NB4 (cell line): ENCODE results near the gene MAP4K2.

Experiments
- DNase-seq: peaks from one replicate; pipeline ENCODE4 v3.0.0; 2010; ENCODE audit warnings: low read depth
- H3K4me3 ChIP-seq: one replicate; pipeline ENCODE4 v1.5.1; 2011; ENCODE audit warnings: mild to moderate bottlenecking, low read depth, low read length, moderate library complexity
- CTCF ChIP-seq: IDR thresholded peaks from one replicate; pipeline ENCODE4 v1.5.1; 2012; ENCODE audit warnings: low read depth, low read length
- MAX ChIP-seq: IDR thresholded peaks from 2 replicates; pipeline ENCODE4 v1.6.1; 2011; ENCODE audit warnings: low read depth, low read length
- MYC ChIP-seq: IDR thresholded peaks from 2 replicates; pipeline ENCODE4 v1.6.1; 2011; ENCODE audit warnings: low read depth, low read length
- POLR2A ChIP-seq: IDR thresholded peaks from 2 replicates; pipeline ENCODE4 v1.6.1; 2011; ENCODE audit warnings: mild to moderate bottlenecking; ENCODE audit not compliant: insufficient read length; ENCODE audit errors: extremely low read depth

Gene MAP4K2

GRCh38 chr11:64834031-64834722 is 31.2 kb upstream of the MAP4K2 start:
- TF ChIP-seq MYC: no peak
- TF ChIP-seq MAX: no peak
- TF ChIP-seq CTCF: no peak
- TF ChIP-seq POLR2A: no peak
- H3K4me3 ChIP-seq: no peak overlapping the region
- no peak for DNase-seq

GRCh38 chr11:64833509-64833908 is 30.5 kb upstream of the MAP4K2 start:
- no peak overlapping the region for H3K4me3 ChIP-seq
- no peak for TF ChIP-seq CTCF
- TF ChIP-seq MYC: no peak
- no peak for TF ChIP-seq MAX
- TF ChIP-seq POLR2A: no peak

GRCh38 chr11:64833198-64833502 is 30.1 kb upstream of the MAP4K2 start:
- no peak overlapping the region for H3K4me3 ChIP-seq
- TF ChIP-seq MYC (no peak), CTCF (no peak), POLR2A (no peak), MAX (no peak)
- no peak for DNase-seq

More at GRCh38 chr11:64833509-64833908, 30.5 kb upstream of the MAP4K2 start:
- no peak for DNase-seq

GRCh38 chr11:64832467-64833197 is 29.6 kb upstream of the MAP4K2 start:
- no peak for DNase-seq
- no peak for TF ChIP-seq MYC
- H3K4me3 ChIP-seq: no peak overlapping the region

GRCh38 chr11:64831411-64831891 is 28.4 kb upstream of the MAP4K2 start:
- H3K4me3 ChIP-seq: no peak overlapping the region
- no peak for DNase-seq

More at GRCh38 chr11:64831411-64831891, 28.4 kb upstream of the MAP4K2 start:
- TF ChIP-seq POLR2A (no peak), MYC (no peak), CTCF (no peak), MAX (no peak)
